AG04449 (cell line): ENCODE results near the gene WBP1L.
A peak's percentile ranks its signal among the peaks of the same experiment; 100 is the strongest.
"Not testable (repeated sequence)": the region's sequence is repeated elsewhere in the genome, so short reads cannot be mapped to it uniquely, and the experiment has no call there.

ENCODE experiments used
- CTCF ChIA-PET: fragments of 350-600 bp; formaldehyde crosslinking; extraction: SDS; loops from one replicate; lab custom pipeline; 2021; ENCODE audit warnings: antibody characterized with exemption; lab: Yijun Ruan, JAX
- POLR2A ChIA-PET: fragments of 400-600, 350-600 bp; formaldehyde crosslinking; extraction: SDS; loops from one replicate; lab custom pipeline; 2020; ENCODE audit warnings: antibody characterized with exemption, inconsistent platforms; lab: Yijun Ruan, JAX
- DNase-seq: peaks from one replicate; pipeline ENCODE4 v3.0.0-alpha.2; 2010; ENCODE audit warnings: low read depth, low spot score
- H3K4me3 ChIP-seq: 2 replicates; pipeline ENCODE4 v1.5.1; 2011; ENCODE audit warnings: low read depth, mild to moderate bottlenecking, control low read depth, low read length
- CTCF ChIP-seq: IDR thresholded peaks from one replicate; pipeline ENCODE4 v1.5.1; 2011; ENCODE audit warnings: mild to moderate bottlenecking, moderate library complexity, low read length, control low read depth, inconsistent platforms; ENCODE audit not compliant: insufficient read depth; ENCODE audit errors: missing control alignments

Gene WBP1L

GRCh38 chr10:102743588-102744373 lies at the start of gene WBP1L:
WBP1L (plus strand) TSS chr10:102743948; CDS start chr10:102744054, 106 bp downstream.
- CTCF ChIA-PET, result interaction anchor here (1.1 to 6.0 kb wide), 7 partner anchors 9 to 157 kb away, joined by 3 to 25 read pairs (median 5); no protein-coding TSS in a partner anchor
- H3K4me3 ChIP-seq, result peak within 1 kb of the TSS; percentile 100
- POLR2A ChIA-PET, result interaction anchor here (0.6 to 1.6 kb wide), 4 partner anchors 9 to 44 kb away, joined by 3 to 10 read pairs (median 4); no protein-coding TSS in a partner anchor
- TF ChIP-seq CTCF, result no peak
- peak; percentile 97 for DNase-seq

- POLR2A ChIA-PET, DNase-seq, H3K4me3 ChIP-seq, CTCF ChIA-PET: not testable (repeated sequence)
Measured at GRCh38 chr10:102695401-102695800, 48.3 kb upstream of the WBP1L start.

GRCh38 chr10:102696736-102697135 lies 47.0 kb upstream of the WBP1L start:
- TF ChIP-seq CTCF, result no peak
- no peak for DNase-seq
- H3K4me3 ChIP-seq, result no peak overlapping the region
- ChIA-PET POLR2A (no interaction called here), CTCF (interaction anchor here (1.4 kb wide), 1 partner anchor 19 kb away, joined by 5 read pairs; no protein-coding TSS in a partner anchor)

GRCh38 chr10:102698894-102699293 lies 44.9 kb upstream of the WBP1L start:
- ChIA-PET POLR2A (no interaction called here), CTCF (interaction anchor here (0.8 to 2.8 kb wide), 2 partner anchors 10 to 20 kb away, joined by 3 to 27 read pairs; no protein-coding TSS in a partner anchor)
- TF ChIP-seq CTCF, result no peak
- DNase-seq, result no peak
- H3K4me3 ChIP-seq, result no peak overlapping the region

GRCh38 chr10:102701272-102701671 lies 42.5 kb upstream of the WBP1L start:
- no peak for DNase-seq
- ChIA-PET CTCF (interaction anchor here (1.0 to 4.2 kb wide), 2 partner anchors 12 to 22 kb away, joined by 4 to 26 read pairs; partner anchors contain the start of gene ARL3), POLR2A (interaction anchor here (0.7 kb wide), 1 partner anchor 15 kb away, joined by 3 read pairs; no protein-coding TSS in a partner anchor)
- no peak overlapping the region for H3K4me3 ChIP-seq
- TF ChIP-seq CTCF, result no peak

GRCh38 chr10:102701796-102702195 lies 42.0 kb upstream of the WBP1L start:
- no peak overlapping the region for H3K4me3 ChIP-seq
- ChIA-PET CTCF (interaction anchor here (1.0 to 4.2 kb wide), 4 partner anchors 12 to 28 kb away, joined by 3 to 26 read pairs (median 4); partner anchors contain the start of gene ARL3), POLR2A (interaction anchor here (0.7 kb wide), 1 partner anchor 16 kb away, joined by 3 read pairs; no protein-coding TSS in a partner anchor)
- DNase-seq, result no peak
- TF ChIP-seq CTCF, result no peak
